Mesendoderm (in vitro differentiated cells): Measurements from ENCODE around the gene NSD1.

Experiments
- DNase-seq: peaks from one replicate; pipeline ENCODE4 v3.0.0; 2013
- H2AK5ac ChIP-seq: 2 replicates; pipeline ENCODE4 v1.6.1; 2013; ENCODE audit warnings: low read length, inconsistent platforms
- H2BK120ac ChIP-seq: 2 replicates; pipeline ENCODE4 v1.6.1; 2013; ENCODE audit warnings: low read depth, mild to moderate bottlenecking, low read length, moderate library complexity, mixed read lengths
- H2BK15ac ChIP-seq: replicated peaks from 2 replicates; pipeline ENCODE4 v1.6.1; 2013; ENCODE audit warnings: low read depth, mild to moderate bottlenecking, moderate library complexity
- H2BK5ac ChIP-seq: 2 replicates; pipeline ENCODE4 v1.6.1; 2013; ENCODE audit warnings: low read length, inconsistent platforms
- H3K18ac ChIP-seq: 2 replicates; pipeline ENCODE4 v1.6.1; 2013; ENCODE audit warnings: mild to moderate bottlenecking, low read length, mixed read lengths
- H3K23ac ChIP-seq: one replicate; pipeline ENCODE4 v1.6.1; 2013; ENCODE audit warnings: low read length
- H3K27ac ChIP-seq: 2 replicates; pipeline ENCODE4 v1.5.1; 2013; ENCODE audit warnings: low read depth, mild to moderate bottlenecking, inconsistent platforms, low read length, moderate library complexity
- H3K27me3 ChIP-seq: 2 replicates; pipeline ENCODE4 v1.6.1; 2013; ENCODE audit warnings: low read length, control low read depth, mild to moderate bottlenecking, inconsistent platforms; ENCODE audit not compliant: insufficient read depth, poor library complexity
- H3K36me3 ChIP-seq: 2 replicates; pipeline ENCODE4 v1.6.1; 2013; ENCODE audit warnings: low read length, inconsistent platforms; ENCODE audit not compliant: control insufficient read depth, insufficient read depth
- H3K4ac ChIP-seq: one replicate; pipeline ENCODE4 v1.6.1; 2013; ENCODE audit warnings: low read depth, mild to moderate bottlenecking, low read length, moderate library complexity
- H3K4me1 ChIP-seq: 2 replicates; pipeline ENCODE4 v1.6.1; 2013; ENCODE audit warnings: low read depth, low read length, inconsistent platforms; ENCODE audit not compliant: control insufficient read depth
- H3K4me2 ChIP-seq: 2 replicates; pipeline ENCODE4 v1.6.1; 2013; ENCODE audit warnings: low read length
- H3K4me3 ChIP-seq: 2 replicates; pipeline ENCODE4 v1.5.1; 2013; ENCODE audit warnings: mild to moderate bottlenecking, low read length
- H3K56ac ChIP-seq: one replicate; pipeline ENCODE4 v1.6.1; 2013; ENCODE audit warnings: low read length
- H3K79me1 ChIP-seq: 2 replicates; pipeline ENCODE4 v1.6.1; 2013; ENCODE audit warnings: low read length, inconsistent platforms
- H3K79me2 ChIP-seq: 2 replicates; pipeline ENCODE4 v1.6.1; 2013; ENCODE audit warnings: mild to moderate bottlenecking, low read length; ENCODE audit not compliant: control insufficient read depth, insufficient read depth
- H3K9ac ChIP-seq: 2 replicates; pipeline ENCODE4 v1.6.1; 2013; ENCODE audit warnings: low read length, inconsistent platforms
- H4K5ac ChIP-seq: one replicate; pipeline ENCODE4 v1.6.1; 2013; ENCODE audit warnings: low read length
- H4K8ac ChIP-seq: one replicate; pipeline ENCODE4 v1.6.1; 2013; ENCODE audit warnings: low read depth, mild to moderate bottlenecking, control low read depth, low read length, moderate library complexity
- WGBS: extraction: QIAGEN DNeasy Blood & Tissue Kit; methylation state at CpG from one replicate; pipeline ENCODE4 v1.1.7; 2013; ENCODE audit warnings: low lambda C conversion rate, missing lambda C conversion rate; ENCODE audit not compliant: insufficient coverage; ENCODE audit errors: extremely low coverage; 5-methylcytosine and 5-hydroxymethylcytosine counted together

The NSD1 gene

DNA sequence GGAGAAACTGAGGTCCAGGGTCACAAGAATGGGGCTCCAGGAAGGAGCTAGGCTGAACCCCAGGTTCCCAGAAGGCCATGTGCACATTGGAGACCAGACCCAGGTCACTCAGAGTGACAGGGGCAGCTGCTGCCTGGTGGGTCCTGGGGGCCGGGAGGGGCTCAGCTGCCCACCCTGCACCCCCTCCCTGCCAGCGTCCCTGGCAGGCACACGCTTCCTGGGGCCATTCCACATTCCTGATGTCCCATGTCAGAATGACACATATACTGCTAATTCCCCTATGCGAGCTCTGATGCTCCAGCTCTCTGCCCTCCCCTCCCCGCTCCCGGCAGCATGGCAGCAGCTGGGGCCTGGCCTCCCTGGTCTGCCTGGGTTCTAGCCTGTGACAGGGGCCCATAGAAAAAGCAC, 32.9 kb upstream of the NSD1 start:
- Histone ChIP-seq H3K79me2 (no peaks in the 10 kb centered on the region), H2BK120ac (no peak overlapping the region), H3K4me1 (no peaks in the 10 kb centered on the region), H3K18ac (no peak overlapping the region), H3K4me2 (no peak overlapping the region), H2BK15ac (no peak overlapping the region), H3K56ac (no peak overlapping the region), H3K79me1 (no peaks in the 10 kb centered on the region), H3K4ac (no peak overlapping the region), H2BK5ac (no peak overlapping the region), H3K36me3 (no peaks in the 10 kb centered on the region), H2AK5ac (no peak overlapping the region), H3K9ac (no peak overlapping the region), H3K4me3 (no peak overlapping the region), H3K27ac (no peak overlapping the region), H3K27me3 (no peaks in the 10 kb centered on the region), H4K8ac (no peak overlapping the region), H3K23ac (no peak overlapping the region), H4K5ac (no peak overlapping the region)
- no peak for DNase-seq
- no CpG with 5 or more reads among the region's 6 CpGs for WGBS

DNA sequence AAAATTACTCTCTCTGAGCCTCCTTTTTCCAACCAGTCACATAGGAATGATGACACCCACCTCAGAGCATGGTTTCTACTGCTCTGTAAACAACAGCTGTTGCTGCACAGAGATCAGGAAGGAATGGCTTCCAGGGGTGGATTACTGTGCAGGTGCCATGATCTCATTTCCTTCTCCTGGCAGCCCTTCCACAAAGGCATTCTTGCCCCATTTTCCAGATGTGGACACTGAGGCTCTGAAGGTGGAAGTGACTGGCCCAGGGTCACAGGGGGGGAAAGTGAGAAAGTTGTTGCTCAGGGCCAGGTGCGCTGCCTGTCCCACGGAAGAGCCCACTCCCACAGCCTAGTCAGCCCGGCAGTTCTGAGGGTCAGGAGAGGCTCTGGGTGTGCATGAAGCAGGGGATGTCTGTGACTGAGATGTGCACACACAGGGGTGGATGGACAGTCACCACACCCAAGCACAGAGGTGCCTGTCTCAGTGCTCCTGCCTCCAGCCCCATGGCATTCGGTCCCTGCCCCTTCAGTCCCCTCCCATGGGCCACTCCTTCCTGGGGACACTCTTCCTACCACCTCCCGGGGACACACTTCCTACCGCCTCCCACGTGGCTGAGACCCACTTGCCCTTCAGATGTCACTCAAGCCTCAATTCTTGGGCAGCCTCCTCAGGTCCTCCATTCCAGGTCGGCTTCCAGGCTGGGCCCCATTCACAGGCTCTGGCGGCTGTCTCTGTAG, 29.9 kb upstream of the NSD1 start:
- Histone ChIP-seq H2BK120ac (no peak overlapping the region), H3K27ac (no peak overlapping the region), H3K4me3 (no peak overlapping the region), H3K23ac (no peak overlapping the region), H3K9ac (no peak overlapping the region), H3K27me3 (no peaks in the 10 kb centered on the region), H3K4ac (no peak overlapping the region), H3K56ac (no peak overlapping the region), H3K36me3 (no peaks in the 10 kb centered on the region), H3K4me1 (no peaks in the 10 kb centered on the region), H2AK5ac (no peak overlapping the region), H2BK5ac (no peak overlapping the region), H3K79me1 (no peaks in the 10 kb centered on the region), H2BK15ac (no peak overlapping the region), H4K5ac (no peak overlapping the region), H3K4me2 (no peak overlapping the region), H3K18ac (no peak overlapping the region), H4K8ac (no peak overlapping the region), H3K79me2 (no peaks in the 10 kb centered on the region)
- no peak for DNase-seq
- no CpG with 5 or more reads among the region's 9 CpGs for WGBS

DNA sequence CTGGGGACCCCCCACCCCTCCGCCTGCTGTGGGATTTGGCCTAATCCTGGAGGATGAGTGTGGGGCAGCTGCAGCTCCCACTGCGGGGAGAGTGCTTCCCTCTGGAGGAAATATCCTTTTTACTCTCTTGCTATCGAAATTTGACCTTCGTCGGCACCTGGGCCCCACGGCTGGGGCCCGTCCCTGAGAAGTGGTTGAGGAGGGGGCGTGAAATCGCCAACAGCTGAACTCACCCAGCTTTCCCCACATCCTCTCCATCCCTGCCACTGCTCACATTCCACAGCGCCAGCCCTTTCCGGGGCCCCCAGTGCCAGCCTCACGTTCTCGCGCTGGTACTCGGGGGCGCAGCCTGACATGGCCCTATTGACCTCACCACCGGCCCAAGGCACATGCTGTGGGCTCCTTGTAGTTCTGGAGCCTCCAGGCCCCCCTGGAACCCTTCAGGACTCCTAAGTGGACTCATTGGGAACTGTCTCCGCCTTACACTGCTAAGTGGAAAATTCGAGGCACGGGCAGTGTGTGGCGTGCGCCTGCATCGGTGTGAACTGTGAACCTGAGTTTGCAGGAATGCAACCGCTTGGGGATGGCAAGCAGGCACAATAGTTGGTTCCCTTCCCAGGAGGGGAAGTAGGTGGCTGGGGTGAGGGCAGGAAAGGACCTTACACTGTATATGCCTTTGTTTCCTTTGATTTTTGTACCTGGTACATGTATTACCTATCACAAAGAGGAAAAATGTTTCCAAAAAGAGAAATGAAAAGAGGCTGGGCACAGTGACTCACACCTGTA, 27.7 kb upstream of the NSD1 start:
- Histone ChIP-seq H3K36me3 (no peaks in the 10 kb centered on the region), H3K4me2 (no peak overlapping the region), H3K18ac (no peak overlapping the region), H3K79me1 (no peaks in the 10 kb centered on the region), H2BK15ac (no peak overlapping the region), H3K4ac (no peak overlapping the region), H3K79me2 (no peaks in the 10 kb centered on the region), H3K4me3 (no peak overlapping the region), H4K5ac (no peak overlapping the region), H2AK5ac (no peak overlapping the region), H3K56ac (peak overlapping the region; percentile 19), H4K8ac (no peak overlapping the region), H3K4me1 (no peaks in the 10 kb centered on the region), H3K27me3 (no peaks in the 10 kb centered on the region), H3K27ac (no peak overlapping the region), H2BK5ac (no peak overlapping the region), H3K9ac (no peak overlapping the region), H2BK120ac (no peak overlapping the region), H3K23ac (no peak overlapping the region)
- no peak for DNase-seq
- no CpG with 5 or more reads among the region's 24 CpGs for WGBS

DNA sequence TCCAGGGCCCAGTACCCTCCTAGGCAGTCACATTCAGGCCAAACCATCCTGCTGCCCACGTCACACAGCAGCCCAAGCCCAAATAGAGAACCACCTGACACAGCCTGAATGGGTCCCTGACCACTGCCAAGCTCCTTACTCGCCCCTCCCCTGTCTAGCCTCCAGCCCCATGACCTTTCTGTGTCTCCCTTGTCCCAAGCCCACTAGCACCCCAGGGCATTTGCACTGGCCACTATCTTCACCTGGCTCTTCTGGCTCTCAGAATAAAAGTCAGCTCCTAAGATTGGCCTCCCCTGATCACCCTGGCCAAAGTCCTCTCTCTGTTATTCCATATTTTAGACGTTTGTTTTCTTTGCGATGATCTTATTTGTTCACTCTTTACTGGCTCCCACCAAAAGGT, 26.4 kb upstream of the NSD1 start:
- Histone ChIP-seq H3K79me2 (no peaks in the 10 kb centered on the region), H3K4me1 (no peaks in the 10 kb centered on the region), H2BK15ac (no peak overlapping the region), H3K9ac (no peak overlapping the region), H3K36me3 (no peaks in the 10 kb centered on the region), H3K18ac (no peak overlapping the region), H3K79me1 (no peaks in the 10 kb centered on the region), H3K23ac (no peak overlapping the region), H3K56ac (no peak overlapping the region), H4K5ac (no peak overlapping the region), H3K27ac (no peak overlapping the region), H3K4me3 (no peak overlapping the region), H4K8ac (no peak overlapping the region), H2BK5ac (no peak overlapping the region), H3K4me2 (no peak overlapping the region), H2AK5ac (no peak overlapping the region), H3K27me3 (no peaks in the 10 kb centered on the region), H3K4ac (no peak overlapping the region), H2BK120ac (no peak overlapping the region)
- no CpG with 5 or more reads among the region's 4 CpGs for WGBS
- DNase-seq, result no peak

DNA sequence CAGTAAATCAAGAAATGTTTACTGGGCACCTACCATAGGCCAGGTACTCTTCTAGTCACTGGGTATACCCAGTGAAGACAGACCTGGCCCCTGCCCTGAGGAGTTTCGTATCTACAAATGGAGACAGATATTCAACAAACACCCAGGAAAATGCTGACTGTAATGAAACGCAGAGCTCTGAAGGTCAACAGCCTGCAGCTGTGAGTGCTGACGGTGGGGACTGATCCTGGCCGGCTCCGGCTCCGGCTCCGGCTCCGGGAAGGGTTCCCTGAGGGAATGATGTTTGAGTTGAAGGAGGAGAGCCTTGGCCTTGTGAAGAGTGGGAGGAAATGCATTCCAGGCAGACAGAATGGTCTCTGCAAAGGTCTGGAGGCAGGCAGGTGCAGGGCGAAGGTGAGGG, 23.8 kb upstream of the NSD1 start:
- WGBS, result no CpG with 5 or more reads among the region's 9 CpGs

More for the DNA sequence above, 23.8 kb upstream of the NSD1 start:
- H3K23ac ChIP-seq, result no peak overlapping the region
- DNase-seq, result no peak
- H3K27me3 ChIP-seq, result no peaks in the 10 kb centered on the region
- H2AK5ac ChIP-seq, result no peak overlapping the region
- H3K9ac ChIP-seq, result no peak overlapping the region
- no peak overlapping the region for H3K18ac ChIP-seq
- H3K56ac ChIP-seq, result no peak overlapping the region
- H3K4me2 ChIP-seq, result no peak overlapping the region
- no peaks in the 10 kb centered on the region for H3K4me1 ChIP-seq
- no peak overlapping the region for H4K8ac ChIP-seq
- no peaks in the 10 kb centered on the region for H3K36me3 ChIP-seq
- H4K5ac ChIP-seq, result no peak overlapping the region
- no peaks in the 10 kb centered on the region for H3K79me2 ChIP-seq
- no peak overlapping the region for H3K27ac ChIP-seq
- no peak overlapping the region for H2BK120ac ChIP-seq
- no peak overlapping the region for H3K4ac ChIP-seq
- H3K79me1 ChIP-seq, result no peaks in the 10 kb centered on the region
- H2BK15ac ChIP-seq, result no peak overlapping the region
- no peak overlapping the region for H3K4me3 ChIP-seq
- no peak overlapping the region for H2BK5ac ChIP-seq
